HEK293 (cell line): Measurements from ENCODE around the gene C19orf18.

ENCODE experiments used
- CTCF ChIA-PET: fragments of 350-600 bp; formaldehyde crosslinking; extraction: SDS; loops from one replicate; lab custom pipeline; 2021; ENCODE audit warnings: antibody characterized with exemption; lab: Yijun Ruan, JAX
- POLR2A ChIA-PET: fragments of 300-600 bp; formaldehyde crosslinking; extraction: SDS; loops from one replicate; lab custom pipeline; 2020; ENCODE audit warnings: antibody characterized with exemption, inconsistent platforms; lab: Yijun Ruan, JAX
- H3K27ac ChIP-seq: fragments of 200-500 bp; sonication (Bioruptor generic); 2 replicates; pipeline ENCODE4 v1.5.1; 2014; ENCODE audit warnings: low read depth, low read length, control low read depth, inconsistent platforms; ENCODE audit errors: extremely low read depth
- H3K36me3 ChIP-seq, 2 experiments: fragments of 200-500 bp in 1 of 2; sonication (Bioruptor generic) in 1 of 2; 1 replicate in 1 of 2; 2 replicates in 1 of 2; pipeline ENCODE4 v1.5.1; 2014 to 2017; ENCODE audit warnings: inconsistent platforms in 2 of 2, low read length in 2 of 2; ENCODE audit not compliant: control insufficient read depth in 2 of 2, insufficient read depth in 1 of 2
- H3K4me1 ChIP-seq: fragments of 200-500 bp; sonication (Bioruptor generic); 2 replicates; pipeline ENCODE4 v1.5.1; 2014; ENCODE audit warnings: mild to moderate bottlenecking, low read length, inconsistent platforms; ENCODE audit not compliant: control insufficient read depth, insufficient read depth
- H3K4me3 ChIP-seq: 2 replicates; pipeline ENCODE4 v1.5.1; 2011; ENCODE audit warnings: low read depth, mild to moderate bottlenecking, control low read depth, low read length, moderate library complexity
- H3K9me3 ChIP-seq: fragments of 200-500 bp; sonication (Bioruptor generic); 2 replicates; pipeline ENCODE4 v1.5.1; 2014; ENCODE audit warnings: low read depth, low read length, inconsistent platforms; ENCODE audit not compliant: control insufficient read depth, insufficient read depth
- ELK4 ChIP-seq: IDR thresholded peaks from 2 replicates; pipeline ENCODE4 v1.6.1; 2011; ENCODE audit warnings: mild to moderate bottlenecking, low read depth, low read length, borderline replicate concordance
- KLF8 ChIP-seq: fragments of 450-650 bp; formaldehyde crosslinking; IDR thresholded peaks from 2 replicates; pipeline ENCODE4 v1.5.1; 2016; ENCODE audit warnings: missing biosample characterization, missing genetic modification characterization
- MEIS1 ChIP-seq: sonication (generic); formaldehyde crosslinking; IDR thresholded peaks from 2 replicates; pipeline ENCODE4 v1.8.1; 2022; ENCODE audit warnings: missing genetic modification reagents, mild to moderate bottlenecking, borderline replicate concordance
- SP2 ChIP-seq: fragments of 450-650 bp; formaldehyde crosslinking; IDR thresholded peaks from 2 replicates; pipeline ENCODE4 v1.5.1; 2016; ENCODE audit warnings: missing biosample characterization, missing genetic modification characterization
- SP3 ChIP-seq: fragments of 450-650 bp; formaldehyde crosslinking; IDR thresholded peaks from 2 replicates; pipeline ENCODE4 v1.5.1; 2016; ENCODE audit warnings: missing biosample characterization, missing genetic modification characterization
- ZNF16 ChIP-seq: fragments of 450-650 bp; formaldehyde crosslinking; IDR thresholded peaks from 2 replicates; pipeline ENCODE4 v1.5.1; 2016; ENCODE audit warnings: low read depth, missing biosample characterization, missing genetic modification characterization
- ZNF23 ChIP-seq: fragments of 450-650 bp; formaldehyde crosslinking; IDR thresholded peaks from 2 replicates; pipeline ENCODE4 v1.5.1; 2016; ENCODE audit warnings: missing biosample characterization, missing genetic modification characterization, borderline replicate concordance
- ZNF324 ChIP-seq: fragments of 450-650 bp; formaldehyde crosslinking; IDR thresholded peaks from 2 replicates; pipeline ENCODE4 v1.5.1; 2016; ENCODE audit warnings: missing biosample characterization, missing genetic modification characterization
- ZNF341 ChIP-seq: fragments of 450-650 bp; formaldehyde crosslinking; IDR thresholded peaks from 2 replicates; pipeline ENCODE4; 2016; ENCODE audit warnings: low read depth, missing biosample characterization, missing genetic modification characterization
- ZNF423 ChIP-seq: fragments of 450-650 bp; formaldehyde crosslinking; IDR thresholded peaks from 2 replicates; pipeline ENCODE4 v1.5.1; 2016; ENCODE audit warnings: missing biosample characterization, missing genetic modification characterization
- ZNF501 ChIP-seq: fragments of 450-650 bp; formaldehyde crosslinking; IDR thresholded peaks from 2 replicates; pipeline ENCODE4 v1.5.1; 2016; ENCODE audit warnings: missing biosample characterization, missing genetic modification characterization
- ZNF561 ChIP-seq: fragments of 450-650 bp; IDR thresholded peaks from 2 replicates; pipeline ENCODE4 v1.5.1; 2018; ENCODE audit warnings: missing biosample characterization, missing genetic modification characterization, borderline replicate concordance
- ZNF580 ChIP-seq: fragments of 450-650 bp; formaldehyde crosslinking; IDR thresholded peaks from 2 replicates; pipeline ENCODE4 v1.5.1; 2016; ENCODE audit warnings: missing biosample characterization, missing genetic modification characterization
- ZNF621 ChIP-seq: fragments of 450-650 bp; formaldehyde crosslinking; IDR thresholded peaks from 2 replicates; pipeline ENCODE4 v1.5.1; 2017; ENCODE audit warnings: missing biosample characterization, missing genetic modification characterization
- ZNF629 ChIP-seq: fragments of 450-650 bp; formaldehyde crosslinking; IDR thresholded peaks from 2 replicates; pipeline ENCODE4 v1.5.1; 2017; ENCODE audit warnings: missing biosample characterization, missing genetic modification characterization
- ZNF654 ChIP-seq: fragments of 450-650 bp; formaldehyde crosslinking; IDR thresholded peaks from 2 replicates; pipeline ENCODE4 v1.5.1; 2016; ENCODE audit warnings: low read depth, missing biosample characterization, missing genetic modification characterization
- ZNF677 ChIP-seq: fragments of 450-650 bp; IDR thresholded peaks from 2 replicates; pipeline ENCODE4 v1.5.0; 2018; ENCODE audit warnings: missing biosample characterization, mild to moderate bottlenecking, missing genetic modification characterization, moderate library complexity
- ZNF76 ChIP-seq: fragments of 450-650 bp; formaldehyde crosslinking; IDR thresholded peaks from 2 replicates; pipeline ENCODE4; 2016; ENCODE audit warnings: low read depth, missing biosample characterization, missing genetic modification characterization, borderline replicate concordance
- ZNF792 ChIP-seq: fragments of 450-650 bp; formaldehyde crosslinking; IDR thresholded peaks from 2 replicates; pipeline ENCODE4 v1.5.1; 2016; ENCODE audit warnings: missing biosample characterization, missing genetic modification characterization
- ZXDB ChIP-seq: fragments of 450-650 bp; formaldehyde crosslinking; IDR thresholded peaks from 2 replicates; pipeline ENCODE4 v1.5.1; 2016; ENCODE audit warnings: missing biosample characterization, missing genetic modification characterization
- TF ChIP-seq, protein P1 (sequence below): fragments of 450-650 bp; formaldehyde crosslinking; conservative IDR thresholded peaks from 2 replicates; pipeline ENCODE4 v1.5.1; 2016; ENCODE audit warnings: low read depth, missing biosample characterization, missing genetic modification characterization
- TF ChIP-seq, protein P2 (sequence below): fragments of 450-650 bp; formaldehyde crosslinking; conservative IDR thresholded peaks from 2 replicates; pipeline ENCODE4 v1.5.1; 2016; ENCODE audit warnings: low read depth, missing biosample characterization, missing genetic modification characterization

Gene C19orf18

GRCh38 chr19:57949296-57949695 lies 25.0 kb downstream of the C19orf18 start:
- ChIA-PET POLR2A (no interaction called here), CTCF (no interaction called here)
- no peak overlapping the region for H3K4me3 ChIP-seq
- peaks cover 5% of the 10 kb centered on the region; the same call in 1 of the 2 replicates for H3K4me1 ChIP-seq
- H3K27ac ChIP-seq = no peak overlapping the region
- peaks cover 8% of the 10 kb centered on the region for H3K9me3 ChIP-seq
- peaks cover 4 to 15% of the 10 kb centered on the region in 2 experiments; a peak in 2 of 3 replicates for H3K36me3 ChIP-seq
- TF ChIP-seq ZNF621 (tag by site-specific recombination) = no peak
- no peak for TF ChIP-seq ZNF677
- TF ChIP-seq, all 188 proteins: peak for 0

GRCh38 chr19:57947419-57948134 lies 26.8 kb downstream of the C19orf18 start, which contains the start of gene ZNF256:
Gene ZNF256 (minus strand): TSS chr19:57947706. CDS start chr19:57947474, 232 bp downstream.
- Histone ChIP-seq H3K27ac (peak within 1 kb of the TSS; percentile 78), H3K4me3 (peak within 1 kb of the TSS; percentile 98), H3K36me3 (peaks cover 13 to 33% of the 10 kb centered on the region in 2 experiments), H3K9me3 (peaks cover 18% of the 10 kb centered on the region), H3K4me1 (peaks cover 5% of the 10 kb centered on the region; the same call in 1 of the 2 replicates)
- ChIA-PET CTCF (interaction anchor here (0.6 kb wide), 1 partner anchor 73 kb away, joined by 3 read pairs; no protein-coding TSS in a partner anchor), POLR2A (no interaction called here)
- TF ChIP-seq ELK4 = peak; percentile 60; the same call in 1 of the 2 replicates
- TF ChIP-seq ZNF677 = no peak
- TF ChIP-seq, protein P1, sequence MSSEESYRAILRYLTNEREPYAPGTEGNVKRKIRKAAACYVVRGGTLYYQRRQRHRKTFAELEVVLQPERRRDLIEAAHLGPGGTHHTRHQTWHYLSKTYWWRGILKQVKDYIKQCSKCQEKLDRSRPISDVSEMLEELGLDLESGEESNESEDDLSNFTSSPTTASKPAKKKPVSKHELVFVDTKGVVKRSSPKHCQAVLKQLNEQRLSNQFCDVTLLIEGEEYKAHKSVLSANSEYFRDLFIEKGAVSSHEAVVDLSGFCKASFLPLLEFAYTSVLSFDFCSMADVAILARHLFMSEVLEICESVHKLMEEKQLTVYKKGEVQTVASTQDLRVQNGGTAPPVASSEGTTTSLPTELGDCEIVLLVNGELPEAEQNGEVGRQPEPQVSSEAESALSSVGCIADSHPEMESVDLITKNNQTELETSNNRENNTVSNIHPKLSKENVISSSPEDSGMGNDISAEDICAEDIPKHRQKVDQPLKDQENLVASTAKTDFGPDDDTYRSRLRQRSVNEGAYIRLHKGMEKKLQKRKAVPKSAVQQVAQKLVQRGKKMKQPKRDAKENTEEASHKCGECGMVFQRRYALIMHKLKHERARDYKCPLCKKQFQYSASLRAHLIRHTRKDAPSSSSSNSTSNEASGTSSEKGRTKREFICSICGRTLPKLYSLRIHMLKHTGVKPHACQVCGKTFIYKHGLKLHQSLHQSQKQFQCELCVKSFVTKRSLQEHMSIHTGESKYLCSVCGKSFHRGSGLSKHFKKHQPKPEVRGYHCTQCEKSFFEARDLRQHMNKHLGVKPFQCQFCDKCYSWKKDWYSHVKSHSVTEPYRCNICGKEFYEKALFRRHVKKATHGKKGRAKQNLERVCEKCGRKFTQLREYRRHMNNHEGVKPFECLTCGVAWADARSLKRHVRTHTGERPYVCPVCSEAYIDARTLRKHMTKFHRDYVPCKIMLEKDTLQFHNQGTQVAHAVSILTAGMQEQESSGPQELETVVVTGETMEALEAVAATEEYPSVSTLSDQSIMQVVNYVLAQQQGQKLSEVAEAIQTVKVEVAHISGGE (tag by site-specific recombination) = peak; percentile 86
- 0 out of 2 replicates have a peak, but pooled peaks have one; percentile 49 for TF ChIP-seq ZNF501 (tag by site-specific recombination)
- no peak for TF ChIP-seq MEIS1 (CRISPR knock-in tag)
- TF ChIP-seq ZNF341 (tag by site-specific recombination) = peak; percentile 75
- TF ChIP-seq ZNF16 (tag by site-specific recombination) = no peak
- TF ChIP-seq ZNF423 (tag by site-specific recombination) = no peak
- TF ChIP-seq ZXDB (tag by site-specific recombination) = peak; percentile 69; the same call in 1 of the 2 replicates
- peak; percentile 90 for TF ChIP-seq SP2
- TF ChIP-seq ZNF792 (tag by site-specific recombination) = 0 out of 2 replicates have a peak, but pooled peaks have one; percentile 59
- peak; percentile 71 for TF ChIP-seq SP3
- TF ChIP-seq ZNF561 (tag by site-specific recombination) = peak; percentile 98
- TF ChIP-seq ZNF580 (tag by site-specific recombination) = peak; percentile 45; the same call in 1 of the 2 replicates
- TF ChIP-seq ZNF76 (tag by site-specific recombination) = peak; percentile 95
- TF ChIP-seq ZNF629 (tag by site-specific recombination) = no peak
- TF ChIP-seq ZNF23 (tag by site-specific recombination) = no peak
- no peak for TF ChIP-seq ZNF654 (tag by site-specific recombination)
- peak; percentile 86 for TF ChIP-seq KLF8 (tag by site-specific recombination)
- TF ChIP-seq ZNF324 (tag by site-specific recombination) = no peak
- TF ChIP-seq, protein P2, sequence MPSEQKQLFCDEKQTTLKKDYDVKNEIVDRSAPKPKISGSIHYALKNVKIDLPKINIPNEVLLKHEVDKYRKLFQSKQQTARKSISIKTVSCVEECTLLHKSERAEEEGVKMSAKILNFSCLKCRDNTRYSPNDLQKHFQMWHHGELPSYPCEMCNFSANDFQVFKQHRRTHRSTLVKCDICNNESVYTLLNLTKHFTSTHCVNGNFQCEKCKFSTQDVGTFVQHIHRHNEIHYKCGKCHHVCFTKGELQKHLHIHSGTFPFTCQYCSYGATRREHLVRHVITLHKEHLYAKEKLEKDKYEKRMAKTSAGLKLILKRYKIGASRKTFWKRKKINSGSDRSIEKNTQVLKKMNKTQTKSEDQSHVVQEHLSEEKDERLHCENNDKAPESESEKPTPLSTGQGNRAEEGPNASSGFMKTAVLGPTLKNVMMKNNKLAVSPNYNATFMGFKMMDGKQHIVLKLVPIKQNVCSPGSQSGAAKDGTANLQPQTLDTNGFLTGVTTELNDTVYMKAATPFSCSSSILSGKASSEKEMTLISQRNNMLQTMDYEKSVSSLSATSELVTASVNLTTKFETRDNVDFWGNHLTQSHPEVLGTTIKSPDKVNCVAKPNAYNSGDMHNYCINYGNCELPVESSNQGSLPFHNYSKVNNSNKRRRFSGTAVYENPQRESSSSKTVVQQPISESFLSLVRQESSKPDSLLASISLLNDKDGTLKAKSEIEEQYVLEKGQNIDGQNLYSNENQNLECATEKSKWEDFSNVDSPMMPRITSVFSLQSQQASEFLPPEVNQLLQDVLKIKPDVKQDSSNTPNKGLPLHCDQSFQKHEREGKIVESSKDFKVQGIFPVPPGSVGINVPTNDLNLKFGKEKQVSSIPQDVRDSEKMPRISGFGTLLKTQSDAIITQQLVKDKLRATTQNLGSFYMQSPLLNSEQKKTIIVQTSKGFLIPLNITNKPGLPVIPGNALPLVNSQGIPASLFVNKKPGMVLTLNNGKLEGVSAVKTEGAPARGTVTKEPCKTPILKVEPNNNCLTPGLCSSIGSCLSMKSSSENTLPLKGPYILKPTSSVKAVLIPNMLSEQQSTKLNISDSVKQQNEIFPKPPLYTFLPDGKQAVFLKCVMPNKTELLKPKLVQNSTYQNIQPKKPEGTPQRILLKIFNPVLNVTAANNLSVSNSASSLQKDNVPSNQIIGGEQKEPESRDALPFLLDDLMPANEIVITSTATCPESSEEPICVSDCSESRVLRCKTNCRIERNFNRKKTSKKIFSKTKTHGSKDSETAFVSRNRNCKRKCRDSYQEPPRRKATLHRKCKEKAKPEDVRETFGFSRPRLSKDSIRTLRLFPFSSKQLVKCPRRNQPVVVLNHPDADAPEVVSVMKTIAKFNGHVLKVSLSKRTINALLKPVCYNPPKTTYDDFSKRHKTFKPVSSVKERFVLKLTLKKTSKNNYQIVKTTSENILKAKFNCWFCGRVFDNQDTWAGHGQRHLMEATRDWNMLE = peak; percentile 94
